Stimulated activated naive CD8-positive, alpha-beta T cell treated with anti-CD3 and anti-CD28 coated beads, Interleukin-15, Interleukin-2, amounts not matched to agents 100 ng/mL and 50 ng/mL, for 24 hours (primary cell): ENCODE measurements around the gene STAG1.
"Not testable (repeated sequence)": the region's sequence is repeated elsewhere in the genome, so short reads cannot be mapped to it uniquely, and the experiment has no call there.

Source experiments
- H3K27ac Mint-ChIP-seq: one replicate; pipeline ENCODE4 v1.8.0; 2021; ENCODE audit warnings: mild to moderate bottlenecking, mixed read lengths
- H3K27me3 Mint-ChIP-seq: one replicate; pipeline ENCODE4 v1.8.0; 2021; ENCODE audit warnings: mixed read lengths
- H3K36me3 Mint-ChIP-seq: one replicate; pipeline ENCODE4 v1.8.0; 2021; ENCODE audit warnings: low read depth, mixed read lengths
- H3K4me1 Mint-ChIP-seq: one replicate; pipeline ENCODE4 v1.8.0; 2021; ENCODE audit warnings: low read depth, mixed read lengths
- H3K4me3 Mint-ChIP-seq: one replicate; pipeline ENCODE4 v1.8.0; 2021; ENCODE audit warnings: mild to moderate bottlenecking, mixed read lengths
- H3K9me3 Mint-ChIP-seq: one replicate; pipeline ENCODE4 v1.8.0; 2021; ENCODE audit warnings: mixed read lengths

Gene STAG1

GRCh38 chr3:136630915-136631314, 121.3 kb downstream of the STAG1 start:
- Mint-ChIP-seq H3K27ac (no peak overlapping the region), H3K9me3 (peaks cover 10% of the 10 kb centered on the region), H3K4me3 (no peak overlapping the region), H3K4me1 (peaks cover 42% of the 10 kb centered on the region), H3K36me3 (peaks cover 57% of the 10 kb centered on the region), H3K27me3 (no peaks in the 10 kb centered on the region)

- Mint-ChIP-seq H3K36me3 (peaks cover 55% of the 10 kb centered on the region), H3K27ac (no peak overlapping the region), H3K9me3 (peaks cover 6% of the 10 kb centered on the region), H3K4me3 (no peak overlapping the region), H3K27me3 (no peaks in the 10 kb centered on the region), H3K4me1 (peaks cover 25% of the 10 kb centered on the region)
Measured at GRCh38 chr3:136626493-136626892, 125.7 kb downstream of the STAG1 start.

- peaks cover 21% of the 10 kb centered on the region for H3K4me1 Mint-ChIP-seq
- peaks cover 6% of the 10 kb centered on the region for H3K9me3 Mint-ChIP-seq
- no peaks in the 10 kb centered on the region for H3K27me3 Mint-ChIP-seq
- peaks cover 59% of the 10 kb centered on the region for H3K36me3 Mint-ChIP-seq
- no peak overlapping the region for H3K4me3 Mint-ChIP-seq
- no peak overlapping the region for H3K27ac Mint-ChIP-seq
Measured at GRCh38 chr3:136624894-136625815, 127.0 kb downstream of the STAG1 start.

- Mint-ChIP-seq H3K4me3 (no peak overlapping the region), H3K4me1 (peaks cover 21% of the 10 kb centered on the region), H3K27me3 (no peaks in the 10 kb centered on the region), H3K27ac (no peak overlapping the region), H3K9me3 (peaks cover 6% of the 10 kb centered on the region), H3K36me3 (peaks cover 52% of the 10 kb centered on the region)
Measured at GRCh38 chr3:136624371-136624770, 127.8 kb downstream of the STAG1 start.

- peaks cover 45% of the 10 kb centered on the region for H3K36me3 Mint-ChIP-seq
- peaks cover 15% of the 10 kb centered on the region for H3K4me1 Mint-ChIP-seq
- H3K9me3 Mint-ChIP-seq = no peaks in the 10 kb centered on the region
- H3K4me3 Mint-ChIP-seq = no peak overlapping the region
- H3K27me3 Mint-ChIP-seq = no peaks in the 10 kb centered on the region
- no peak overlapping the region for H3K27ac Mint-ChIP-seq
Measured at GRCh38 chr3:136621628-136622027, 130.6 kb downstream of the STAG1 start.

GRCh38 chr3:136620436-136620835, 131.7 kb downstream of the STAG1 start:
- no peaks in the 10 kb centered on the region for H3K9me3 Mint-ChIP-seq
- no peak overlapping the region for H3K27ac Mint-ChIP-seq
- no peak overlapping the region for H3K4me3 Mint-ChIP-seq
- H3K36me3 Mint-ChIP-seq = peaks cover 45% of the 10 kb centered on the region
- H3K4me1 Mint-ChIP-seq = peaks cover 11% of the 10 kb centered on the region
- H3K27me3 Mint-ChIP-seq = no peaks in the 10 kb centered on the region

- not testable (repeated sequence) for H3K27me3 Mint-ChIP-seq, H3K4me3 Mint-ChIP-seq, H3K9me3 Mint-ChIP-seq, H3K27ac Mint-ChIP-seq, H3K4me1 Mint-ChIP-seq
- peaks cover 43% of the 10 kb centered on the region for H3K36me3 Mint-ChIP-seq
Measured at GRCh38 chr3:136617969-136618525, 134.1 kb downstream of the STAG1 start.

GRCh38 chr3:136617198-136617597, 135.0 kb downstream of the STAG1 start:
- peaks cover 41% of the 10 kb centered on the region for H3K36me3 Mint-ChIP-seq

GRCh38 chr3:136612512-136612911, 139.7 kb downstream of the STAG1 start:
- H3K27ac Mint-ChIP-seq = no peak overlapping the region
- peaks cover 6% of the 10 kb centered on the region for H3K4me1 Mint-ChIP-seq
- no peaks in the 10 kb centered on the region for H3K9me3 Mint-ChIP-seq
- no peaks in the 10 kb centered on the region for H3K27me3 Mint-ChIP-seq
- no peak overlapping the region for H3K4me3 Mint-ChIP-seq
- peaks cover 22% of the 10 kb centered on the region for H3K36me3 Mint-ChIP-seq

More at GRCh38 chr3:136617198-136617597, 135.0 kb downstream of the STAG1 start:
- Mint-ChIP-seq H3K4me1 (peaks cover 3% of the 10 kb centered on the region), H3K27me3 (no peaks in the 10 kb centered on the region), H3K9me3 (no peaks in the 10 kb centered on the region), H3K27ac (no peak overlapping the region), H3K4me3 (no peak overlapping the region)

GRCh38 chr3:136606990-136607389, 145.2 kb downstream of the STAG1 start:
- Mint-ChIP-seq H3K4me1 (peaks cover 7% of the 10 kb centered on the region), H3K9me3 (no peaks in the 10 kb centered on the region), H3K36me3 (peaks cover 48% of the 10 kb centered on the region), H3K27ac (no peak overlapping the region), H3K27me3 (no peaks in the 10 kb centered on the region), H3K4me3 (no peak overlapping the region)

- H3K36me3 Mint-ChIP-seq = peaks cover 54% of the 10 kb centered on the region
- not testable (repeated sequence) for H3K4me1 Mint-ChIP-seq, H3K27ac Mint-ChIP-seq, H3K4me3 Mint-ChIP-seq, H3K27me3 Mint-ChIP-seq, H3K9me3 Mint-ChIP-seq
Measured at GRCh38 chr3:136606216-136606615, 146.0 kb downstream of the STAG1 start.

- peaks cover 4% of the 10 kb centered on the region for H3K4me1 Mint-ChIP-seq
- no peak overlapping the region for H3K27ac Mint-ChIP-seq
- H3K4me3 Mint-ChIP-seq = no peak overlapping the region
- H3K36me3 Mint-ChIP-seq = peaks cover 63% of the 10 kb centered on the region
- no peaks in the 10 kb centered on the region for H3K9me3 Mint-ChIP-seq
- H3K27me3 Mint-ChIP-seq = no peaks in the 10 kb centered on the region
Measured at GRCh38 chr3:136604961-136605360, 147.2 kb downstream of the STAG1 start.

- Mint-ChIP-seq H3K36me3 (peaks cover 58% of the 10 kb centered on the region), H3K4me3 (no peak overlapping the region), H3K9me3 (no peaks in the 10 kb centered on the region), H3K27ac (no peak overlapping the region), H3K27me3 (no peaks in the 10 kb centered on the region), H3K4me1 (peaks cover 8% of the 10 kb centered on the region)
Measured at GRCh38 chr3:136602818-136603217, 149.4 kb downstream of the STAG1 start.

- Mint-ChIP-seq H3K36me3 (peaks cover 34% of the 10 kb centered on the region), H3K9me3 (no peaks in the 10 kb centered on the region), H3K4me3 (no peak overlapping the region), H3K27me3 (no peaks in the 10 kb centered on the region), H3K4me1 (peaks cover 27% of the 10 kb centered on the region), H3K27ac (no peak overlapping the region)
Measured at GRCh38 chr3:136595913-136596697, 156.1 kb downstream of the STAG1 start.

GRCh38 chr3:136586580-136586979, 165.6 kb downstream of the STAG1 start:
- Mint-ChIP-seq H3K4me1 (no peaks in the 10 kb centered on the region), H3K36me3 (peaks cover 39% of the 10 kb centered on the region), H3K9me3 (no peaks in the 10 kb centered on the region), H3K27me3 (no peaks in the 10 kb centered on the region), H3K27ac (no peak overlapping the region), H3K4me3 (no peak overlapping the region)
